ENCODE data around the gene AQP9. TPM values are rescaled to one million over a fixed set of nuclear protein-coding genes. Genes with fewer than 3 reads are reported as not detected.
"Not testable (repeated sequence)": the region's sequence is repeated elsewhere in the genome, so short reads cannot be mapped to it uniquely, and the experiment has no call there.

Gene AQP9, protein sequence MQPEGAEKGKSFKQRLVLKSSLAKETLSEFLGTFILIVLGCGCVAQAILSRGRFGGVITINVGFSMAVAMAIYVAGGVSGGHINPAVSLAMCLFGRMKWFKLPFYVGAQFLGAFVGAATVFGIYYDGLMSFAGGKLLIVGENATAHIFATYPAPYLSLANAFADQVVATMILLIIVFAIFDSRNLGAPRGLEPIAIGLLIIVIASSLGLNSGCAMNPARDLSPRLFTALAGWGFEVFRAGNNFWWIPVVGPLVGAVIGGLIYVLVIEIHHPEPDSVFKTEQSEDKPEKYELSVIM
- under 1 TPM in 1 of 2 experiments, not detected in 1; 0.18 TPM for total RNA-seq

- Mint-ChIP-seq H3K27ac (no peak within 1 kb of the TSS), H3K4me3 (no peak within 1 kb of the TSS), H3K9me3 (ENCODE audit: low read depth) (no peaks in the 10 kb centered on the region), H3K36me3 (ENCODE audit: low read depth) (no peaks in the 10 kb centered on the region), H3K27me3 (peaks cover 18% of the 10 kb centered on the region), H3K4me1 (no peaks in the 10 kb centered on the region)
- DNase-seq (no peak), ATAC-seq (no peak)
- POLR2A ChIA-PET, result no interaction called here
- CTCF ChIA-PET, result no interaction called here
- intact Hi-C loops (cut with DNase I, micrococcal nuclease), result loop anchor here in 1 of 2 experiments (5.0 kb wide), 1 partner anchor 814 kb away; no protein-coding TSS in a partner anchor
These were observed at the start of gene AQP9 for GRCh38 chr15:58138106-58138505. Gene AQP9 (plus strand): TSS chr15:58138381. CDS start chr15:58138566, 185 bp downstream.

DNA sequence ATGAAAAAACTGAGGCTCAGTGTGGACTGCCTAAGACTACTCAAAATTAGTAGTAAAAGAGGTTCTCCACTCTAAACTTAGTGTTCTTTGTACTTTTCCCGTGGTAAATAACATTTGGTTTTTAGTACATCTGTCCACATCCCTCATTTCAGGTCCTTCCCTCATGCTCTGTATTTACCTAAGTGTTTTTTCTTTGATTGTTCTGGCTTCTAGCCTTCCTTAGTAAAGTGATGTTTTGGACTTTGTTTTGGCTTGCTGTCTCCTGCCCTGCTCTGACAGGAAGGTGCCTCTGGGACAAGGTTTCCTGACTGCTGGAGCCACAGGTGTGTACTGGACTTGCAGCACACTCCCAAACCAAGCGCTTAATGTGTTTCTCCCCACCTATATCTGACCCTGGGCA is 42.8 kb upstream of the AQP9 start:
- POLR2A ChIA-PET, result no interaction called here
- H3K4me3 Mint-ChIP-seq, result no peak overlapping the region
- intact Hi-C loops (cut with DNase I, micrococcal nuclease), result no loop called here
- H3K9me3 Mint-ChIP-seq (ENCODE audit: low read depth), result no peaks in the 10 kb centered on the region
- H3K27ac Mint-ChIP-seq, result no peak overlapping the region
- CTCF ChIA-PET, result no interaction called here
- peaks cover 13% of the 10 kb centered on the region for H3K27me3 Mint-ChIP-seq
- H3K4me1 Mint-ChIP-seq, result no peaks in the 10 kb centered on the region
- ATAC-seq (no peak), DNase-seq (no peak)
- no peaks in the 10 kb centered on the region for H3K36me3 Mint-ChIP-seq (ENCODE audit: low read depth)

GRCh38 chr15:58096529-58097084 is 41.6 kb upstream of the AQP9 start:
- peaks cover 17% of the 10 kb centered on the region for H3K27me3 Mint-ChIP-seq
- ChIA-PET POLR2A (no interaction called here), CTCF (no interaction called here)
- ATAC-seq (no peak), DNase-seq (no peak)
- H3K36me3 Mint-ChIP-seq (ENCODE audit: low read depth), result no peaks in the 10 kb centered on the region
- H3K4me3 Mint-ChIP-seq, result no peak overlapping the region
- no peak overlapping the region for H3K27ac Mint-ChIP-seq
- H3K9me3 Mint-ChIP-seq (ENCODE audit: low read depth), result no peaks in the 10 kb centered on the region
- intact Hi-C loops (cut with DNase I, micrococcal nuclease), result no loop called here
- no peaks in the 10 kb centered on the region for H3K4me1 Mint-ChIP-seq

- no peak for DNase-seq
- peaks cover 27% of the 10 kb centered on the region for H3K27me3 Mint-ChIP-seq
- ChIA-PET CTCF (interaction anchor here (1.1 kb wide), 1 partner anchor 37 kb away, joined by 3 read pairs; no protein-coding TSS in a partner anchor), POLR2A (no interaction called here)
- H3K9me3 Mint-ChIP-seq (ENCODE audit: low read depth), result no peaks in the 10 kb centered on the region
- ATAC-seq, result no peak
- H3K4me3 Mint-ChIP-seq, result no peak overlapping the region
- H3K36me3 Mint-ChIP-seq (ENCODE audit: low read depth), result no peaks in the 10 kb centered on the region
- no peak overlapping the region for H3K27ac Mint-ChIP-seq
- intact Hi-C loops (cut with DNase I, micrococcal nuclease), result no loop called here
- H3K4me1 Mint-ChIP-seq, result no peaks in the 10 kb centered on the region
These were observed 34.7 kb upstream of the AQP9 start for GRCh38 chr15:58103482-58103881.

DNA sequence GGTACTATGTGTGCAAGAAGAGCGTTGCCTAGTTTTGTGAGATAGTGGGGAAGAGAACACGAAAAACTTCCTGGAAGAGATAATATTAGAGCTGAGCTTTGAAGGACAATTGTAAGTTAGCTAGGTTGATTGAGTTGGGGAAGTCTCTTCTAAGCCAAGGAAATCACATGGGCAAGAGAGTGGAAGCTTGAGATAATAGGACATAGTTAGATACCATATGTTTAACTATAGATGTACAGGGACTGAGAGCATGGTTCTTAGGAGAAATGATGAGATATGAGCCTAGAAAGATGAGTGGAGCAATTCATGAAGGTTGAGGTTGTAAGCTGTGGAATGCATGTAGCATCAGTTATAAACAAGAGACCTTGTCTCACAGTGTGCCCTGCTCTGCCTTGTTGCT is 30.1 kb upstream of the AQP9 start:
- no peaks in the 10 kb centered on the region for H3K36me3 Mint-ChIP-seq (ENCODE audit: low read depth)
- no peaks in the 10 kb centered on the region for H3K4me1 Mint-ChIP-seq
- ATAC-seq, result no peak
- H3K27ac Mint-ChIP-seq, result no peak overlapping the region
- intact Hi-C loops (cut with DNase I, micrococcal nuclease), result no loop called here
- H3K9me3 Mint-ChIP-seq (ENCODE audit: low read depth), result no peaks in the 10 kb centered on the region
- ChIA-PET POLR2A (no interaction called here), CTCF (no interaction called here)
- no peak overlapping the region for H3K4me3 Mint-ChIP-seq
- no peak for DNase-seq
- H3K27me3 Mint-ChIP-seq, result peaks cover 19% of the 10 kb centered on the region

DNA sequence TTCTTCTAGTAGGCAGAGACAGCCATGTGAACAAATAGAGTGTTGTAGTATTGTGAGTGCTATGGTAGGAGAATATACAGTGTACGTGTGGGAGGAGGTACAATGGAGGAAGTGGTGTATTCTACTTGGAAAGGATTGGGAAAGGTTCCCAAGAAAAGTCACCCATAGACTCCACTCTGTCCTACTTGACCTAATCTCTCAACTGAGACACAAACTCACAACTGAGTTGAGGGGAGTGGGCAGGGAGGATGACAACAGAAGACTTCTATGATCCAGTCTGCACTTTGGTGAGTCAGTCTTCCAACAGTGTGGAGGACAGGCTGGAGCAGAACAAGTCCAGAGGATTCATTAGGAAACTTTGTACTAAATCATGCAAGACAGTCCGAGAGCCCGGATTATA is 28.8 kb upstream of the AQP9 start:
- POLR2A ChIA-PET, result no interaction called here
- no peak overlapping the region for H3K4me3 Mint-ChIP-seq
- DNase-seq (no peak), ATAC-seq (no peak)
- H3K27me3 Mint-ChIP-seq, result peaks cover 13% of the 10 kb centered on the region
- no peaks in the 10 kb centered on the region for H3K4me1 Mint-ChIP-seq
- intact Hi-C loops (cut with DNase I, micrococcal nuclease), result no loop called here
- no peak overlapping the region for H3K27ac Mint-ChIP-seq
- H3K36me3 Mint-ChIP-seq (ENCODE audit: low read depth), result no peaks in the 10 kb centered on the region
- H3K9me3 Mint-ChIP-seq (ENCODE audit: low read depth), result no peaks in the 10 kb centered on the region
- CTCF ChIA-PET, result no interaction called here

GRCh38 chr15:58110999-58111717 is 27.0 kb upstream of the AQP9 start:
- Mint-ChIP-seq H3K36me3 (ENCODE audit: low read depth) (no peaks in the 10 kb centered on the region), H3K27ac (no peak overlapping the region), H3K9me3 (ENCODE audit: low read depth) (no peaks in the 10 kb centered on the region), H3K4me3 (no peak overlapping the region), H3K27me3 (peaks cover 13% of the 10 kb centered on the region), H3K4me1 (no peaks in the 10 kb centered on the region)
- CTCF ChIA-PET, result no interaction called here
- ATAC-seq (no peak), DNase-seq (no peak)
- POLR2A ChIA-PET, result no interaction called here
- intact Hi-C loops (cut with DNase I, micrococcal nuclease), result no loop called here

- no peaks in the 10 kb centered on the region for H3K9me3 Mint-ChIP-seq (ENCODE audit: low read depth)
- DNase-seq, result no peak
- no peaks in the 10 kb centered on the region for H3K4me1 Mint-ChIP-seq
- intact Hi-C loops (cut with DNase I, micrococcal nuclease), result no loop called here
- H3K27me3 Mint-ChIP-seq, result peaks cover 10% of the 10 kb centered on the region
- POLR2A ChIA-PET, result no interaction called here
- no peak overlapping the region for H3K4me3 Mint-ChIP-seq
- CTCF ChIA-PET, result no interaction called here
- H3K36me3 Mint-ChIP-seq (ENCODE audit: low read depth), result no peaks in the 10 kb centered on the region
- H3K27ac Mint-ChIP-seq, result no peak overlapping the region
- no peak for ATAC-seq
These were observed 26.5 kb upstream of the AQP9 start for GRCh38 chr15:58111718-58112104.

- intact Hi-C loops (cut with DNase I, micrococcal nuclease); H3K4me1 Mint-ChIP-seq; H3K36me3 Mint-ChIP-seq (ENCODE audit: low read depth); H3K4me3 Mint-ChIP-seq; H3K27ac Mint-ChIP-seq; DNase-seq; POLR2A ChIA-PET; H3K27me3 Mint-ChIP-seq; ATAC-seq; H3K9me3 Mint-ChIP-seq (ENCODE audit: low read depth): not testable (repeated sequence)
- CTCF ChIA-PET, result interaction anchor here (0.5 kb wide), 1 partner anchor 90 kb away, joined by 3 read pairs; no protein-coding TSS in a partner anchor
These were observed 24.8 kb upstream of the AQP9 start for GRCh38 chr15:58113358-58113757.

- Mint-ChIP-seq H3K27ac (no peak overlapping the region), H3K36me3 (ENCODE audit: low read depth) (no peaks in the 10 kb centered on the region)
- DNase-seq, result no peak
These were observed 23.8 kb upstream of the AQP9 start for GRCh38 chr15:58114388-58114787.

GRCh38 chr15:58114812-58115211 is 23.4 kb upstream of the AQP9 start:
- no peak for DNase-seq
- Mint-ChIP-seq H3K9me3 (ENCODE audit: low read depth) (no peaks in the 10 kb centered on the region), H3K27ac (no peak overlapping the region), H3K4me1 (no peaks in the 10 kb centered on the region), H3K36me3 (ENCODE audit: low read depth) (no peaks in the 10 kb centered on the region), H3K27me3 (peaks cover 8% of the 10 kb centered on the region), H3K4me3 (no peak overlapping the region)
- intact Hi-C loops (cut with DNase I, micrococcal nuclease), result no loop called here
- CTCF ChIA-PET, result no interaction called here
- ATAC-seq, result no peak
- POLR2A ChIA-PET, result no interaction called here

More at GRCh38 chr15:58114388-58114787, 23.8 kb upstream of the AQP9 start:
- Mint-ChIP-seq H3K27me3 (peaks cover 8% of the 10 kb centered on the region), H3K4me1 (no peaks in the 10 kb centered on the region), H3K9me3 (ENCODE audit: low read depth) (no peaks in the 10 kb centered on the region), H3K4me3 (no peak overlapping the region)
- no peak for ATAC-seq
- ChIA-PET POLR2A (no interaction called here), CTCF (no interaction called here)
- intact Hi-C loops (cut with DNase I, micrococcal nuclease), result no loop called here

DNA sequence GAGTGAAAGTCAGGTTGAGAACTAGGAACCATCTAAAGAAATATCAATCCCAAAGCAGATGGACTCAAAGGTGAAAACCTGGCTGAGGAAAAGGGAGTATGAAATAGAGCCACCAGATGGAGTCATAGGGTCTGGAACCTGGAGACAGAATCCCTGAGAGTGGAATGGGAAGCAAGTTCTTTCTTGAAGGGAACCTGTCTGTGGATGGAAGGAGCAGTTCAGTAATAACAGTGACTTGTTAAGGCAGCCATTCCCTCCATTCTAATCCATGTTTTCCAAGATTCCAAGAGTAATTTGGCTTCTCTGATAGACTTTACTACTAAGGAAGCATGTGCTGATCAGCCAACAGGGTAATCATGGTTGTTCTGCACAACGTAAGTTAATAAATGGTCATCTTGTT is 22.5 kb upstream of the AQP9 start:
- POLR2A ChIA-PET, result no interaction called here
- intact Hi-C loops (cut with DNase I, micrococcal nuclease), result no loop called here
- Mint-ChIP-seq H3K36me3 (ENCODE audit: low read depth) (no peaks in the 10 kb centered on the region), H3K27me3 (peaks cover 11% of the 10 kb centered on the region), H3K27ac (no peak overlapping the region), H3K9me3 (ENCODE audit: low read depth) (no peaks in the 10 kb centered on the region), H3K4me1 (no peaks in the 10 kb centered on the region), H3K4me3 (no peak overlapping the region)
- DNase-seq (no peak), ATAC-seq (no peak)
- CTCF ChIA-PET, result no interaction called here

Data from activated CD4-positive, alpha-beta T cell treated with anti-CD3 and anti-CD28 coated beads for 36 hours (primary cell).